Measurements from ENCODE around the gene WDR54.

- TF ChIP-seq POLR2A (IDR thresholded peaks at IDR 0.05), result no peak
- TF ChIP-seq, protein P1, sequence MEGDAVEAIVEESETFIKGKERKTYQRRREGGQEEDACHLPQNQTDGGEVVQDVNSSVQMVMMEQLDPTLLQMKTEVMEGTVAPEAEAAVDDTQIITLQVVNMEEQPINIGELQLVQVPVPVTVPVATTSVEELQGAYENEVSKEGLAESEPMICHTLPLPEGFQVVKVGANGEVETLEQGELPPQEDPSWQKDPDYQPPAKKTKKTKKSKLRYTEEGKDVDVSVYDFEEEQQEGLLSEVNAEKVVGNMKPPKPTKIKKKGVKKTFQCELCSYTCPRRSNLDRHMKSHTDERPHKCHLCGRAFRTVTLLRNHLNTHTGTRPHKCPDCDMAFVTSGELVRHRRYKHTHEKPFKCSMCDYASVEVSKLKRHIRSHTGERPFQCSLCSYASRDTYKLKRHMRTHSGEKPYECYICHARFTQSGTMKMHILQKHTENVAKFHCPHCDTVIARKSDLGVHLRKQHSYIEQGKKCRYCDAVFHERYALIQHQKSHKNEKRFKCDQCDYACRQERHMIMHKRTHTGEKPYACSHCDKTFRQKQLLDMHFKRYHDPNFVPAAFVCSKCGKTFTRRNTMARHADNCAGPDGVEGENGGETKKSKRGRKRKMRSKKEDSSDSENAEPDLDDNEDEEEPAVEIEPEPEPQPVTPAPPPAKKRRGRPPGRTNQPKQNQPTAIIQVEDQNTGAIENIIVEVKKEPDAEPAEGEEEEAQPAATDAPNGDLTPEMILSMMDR (IDR thresholded peaks at IDR 0.05), result no peak
These were observed 5.7 kb upstream of the WDR54 start for GRCh38 chr2:74415762-74416395.

Data from uterus (tissue), 2 donors.